IPS DF 6.9 (cell line): ENCODE results near the gene RYR3.
A peak's percentile ranks its signal among the peaks of the same experiment; 100 is the strongest.

ENCODE experiments used
- DNase-seq: peaks from one replicate; pipeline ENCODE4 v3.0.0-alpha.2; 2013; ENCODE audit warnings: low read depth, low spot score
- H3K27ac ChIP-seq: one replicate; pipeline ENCODE4 v1.5.1; 2013; ENCODE audit warnings: low read length, control low read depth
- H3K27me3 ChIP-seq: 2 replicates; pipeline ENCODE4 v1.6.1; 2013; ENCODE audit warnings: mild to moderate bottlenecking, low read length; ENCODE audit not compliant: control insufficient read depth, insufficient read depth
- H3K36me3 ChIP-seq: 2 replicates; pipeline ENCODE4 v1.6.1; 2013; ENCODE audit warnings: low read length; ENCODE audit not compliant: control insufficient read depth, insufficient read depth
- H3K4me1 ChIP-seq: 2 replicates; pipeline ENCODE4 v1.6.1; 2013; ENCODE audit warnings: low read length; ENCODE audit not compliant: control insufficient read depth, insufficient read depth
- H3K4me3 ChIP-seq: 2 replicates; pipeline ENCODE4 v1.5.1; 2013; ENCODE audit warnings: mild to moderate bottlenecking, low read length
- H3K9me3 ChIP-seq: 2 replicates; pipeline ENCODE4 v1.6.1; 2013; ENCODE audit warnings: low read length, inconsistent platforms; ENCODE audit not compliant: control insufficient read depth, insufficient read depth
- WGBS: extraction: QIAGEN DNeasy Blood & Tissue Kit; methylation state at CpG from one replicate; pipeline ENCODE4 v1.1.7; 2013; ENCODE audit warnings: mixed read lengths, missing lambda C conversion rate; ENCODE audit not compliant: insufficient read length, insufficient coverage; 5-methylcytosine and 5-hydroxymethylcytosine counted together

The RYR3 gene

GRCh38 chr15:33730815-33731214, 420.0 kb downstream of the RYR3 start:
- Histone ChIP-seq H3K9me3 (no peaks in the 10 kb centered on the region), H3K4me3 (no peak overlapping the region), H3K4me1 (no peaks in the 10 kb centered on the region), H3K27ac (no peak overlapping the region), H3K27me3 (no peaks in the 10 kb centered on the region), H3K36me3 (no peaks in the 10 kb centered on the region)
- DNase-seq, result no peak
- no CpG with 5 or more reads among the region's 4 CpGs for WGBS

- no peaks in the 10 kb centered on the region for H3K4me1 ChIP-seq
- no peak for DNase-seq
- no peak overlapping the region for H3K27ac ChIP-seq
- no peaks in the 10 kb centered on the region for H3K9me3 ChIP-seq
- H3K36me3 ChIP-seq, result no peaks in the 10 kb centered on the region
- no CpG with 5 or more reads among the region's 1 CpG for WGBS
- H3K4me3 ChIP-seq, result no peak overlapping the region
- no peaks in the 10 kb centered on the region for H3K27me3 ChIP-seq
Observed at GRCh38 chr15:33735143-33735542, 424.4 kb downstream of the RYR3 start.

DNA sequence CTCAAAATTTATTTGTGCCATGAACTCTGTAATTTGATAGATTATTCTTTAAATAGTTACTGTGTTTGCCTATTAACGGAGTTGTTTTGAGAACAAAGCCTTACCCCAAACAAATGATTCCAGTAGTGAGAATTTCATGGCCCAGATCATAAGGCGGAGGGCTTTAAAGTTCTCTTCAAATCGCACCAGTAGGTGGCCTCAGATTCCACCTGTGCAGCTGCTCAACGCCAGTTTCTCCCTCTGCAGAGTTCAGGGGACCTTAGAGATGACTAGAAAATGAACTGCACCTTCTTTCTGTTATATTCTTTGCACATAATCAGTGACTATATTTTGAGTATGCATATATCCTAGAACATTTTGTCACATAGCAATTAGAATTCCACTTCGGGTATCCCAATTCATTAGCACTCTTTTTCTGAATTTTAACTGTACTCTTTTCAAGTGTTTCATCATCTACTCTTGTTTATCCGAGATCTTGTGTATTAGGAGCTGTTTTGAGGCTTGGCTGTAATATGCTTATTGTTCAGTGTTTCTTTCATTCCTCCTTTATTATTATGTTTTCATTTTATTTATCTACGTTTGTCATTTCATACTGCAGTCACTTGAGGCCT, 425.0 kb downstream of the RYR3 start:
- DNase-seq, result no peak
- Histone ChIP-seq H3K27ac (no peak overlapping the region), H3K4me1 (no peaks in the 10 kb centered on the region), H3K27me3 (no peaks in the 10 kb centered on the region), H3K9me3 (no peaks in the 10 kb centered on the region), H3K36me3 (no peaks in the 10 kb centered on the region), H3K4me3 (no peak overlapping the region)
- WGBS, result no CpG with 5 or more reads among the region's 7 CpGs

DNA sequence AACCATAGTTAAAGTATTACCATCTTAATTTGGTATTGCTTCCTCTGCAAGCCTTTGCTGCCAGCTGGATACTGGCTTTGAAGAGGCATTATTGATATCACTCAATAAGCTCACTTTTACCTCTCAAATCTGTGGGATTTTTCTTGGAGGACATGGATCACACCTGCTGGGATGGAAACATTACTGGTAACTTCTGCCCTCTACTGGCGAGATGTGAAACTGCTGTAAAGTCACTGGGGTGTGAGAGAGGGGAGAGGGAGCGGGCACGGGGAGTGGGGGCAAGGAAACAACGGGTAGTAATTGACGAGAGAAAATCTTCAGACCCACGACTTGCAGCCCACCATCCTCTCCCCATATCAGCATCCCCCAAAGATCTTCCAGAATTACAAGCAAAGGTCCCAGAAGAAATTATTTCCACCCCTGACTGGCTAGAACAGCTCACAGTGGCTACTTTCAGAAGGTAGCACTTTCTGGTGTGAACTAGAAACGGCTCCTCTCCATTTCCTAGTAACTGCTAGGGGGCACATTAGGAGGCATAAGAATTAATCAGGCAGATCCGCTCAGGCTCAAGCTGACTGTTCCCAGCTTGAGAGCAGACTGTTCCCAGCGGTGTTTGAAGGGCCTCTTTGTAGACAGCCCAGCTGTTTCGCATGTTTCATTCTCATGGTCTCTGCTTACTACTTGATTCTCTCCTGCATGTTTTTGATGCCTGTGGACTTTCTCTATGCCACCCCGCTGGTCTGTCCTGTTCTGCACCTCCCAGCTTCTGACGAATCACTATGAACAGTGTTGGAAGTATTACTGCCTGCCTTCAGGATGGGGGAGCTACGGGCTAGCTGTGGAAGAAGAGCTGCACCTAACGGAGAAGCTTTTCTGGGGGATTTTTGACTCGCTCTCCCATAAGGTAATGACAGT, 427.2 kb downstream of the RYR3 start:
- Histone ChIP-seq H3K27me3 (no peaks in the 10 kb centered on the region), H3K9me3 (no peaks in the 10 kb centered on the region), H3K27ac (no peak overlapping the region), H3K36me3 (no peaks in the 10 kb centered on the region), H3K4me1 (no peaks in the 10 kb centered on the region), H3K4me3 (peak overlapping the region; percentile 29; the same call in 1 of the 2 replicates)
- no CpG with 5 or more reads among the region's 15 CpGs for WGBS
- peak; percentile 55 for DNase-seq

- no peaks in the 10 kb centered on the region for H3K4me1 ChIP-seq
- no CpG with 5 or more reads among the region's 6 CpGs for WGBS
- H3K27ac ChIP-seq, result no peak overlapping the region
- no peaks in the 10 kb centered on the region for H3K36me3 ChIP-seq
- no peaks in the 10 kb centered on the region for H3K27me3 ChIP-seq
- H3K9me3 ChIP-seq, result no peaks in the 10 kb centered on the region
- H3K4me3 ChIP-seq, result no peak overlapping the region
- DNase-seq, result no peak
Observed at GRCh38 chr15:33738941-33739664, 428.3 kb downstream of the RYR3 start.

GRCh38 chr15:33742306-33742705, 431.5 kb downstream of the RYR3 start:
- H3K27ac ChIP-seq, result no peak overlapping the region
- WGBS, result no CpG with 5 or more reads among the region's 3 CpGs
- no peaks in the 10 kb centered on the region for H3K4me1 ChIP-seq
- H3K9me3 ChIP-seq, result no peaks in the 10 kb centered on the region
- no peak overlapping the region for H3K4me3 ChIP-seq
- H3K27me3 ChIP-seq, result no peaks in the 10 kb centered on the region
- H3K36me3 ChIP-seq, result no peaks in the 10 kb centered on the region
- DNase-seq, result no peak

GRCh38 chr15:33742800-33743199, 432.0 kb downstream of the RYR3 start:
- no peak overlapping the region for H3K27ac ChIP-seq
- no peaks in the 10 kb centered on the region for H3K27me3 ChIP-seq
- H3K9me3 ChIP-seq, result no peaks in the 10 kb centered on the region
- WGBS, result no CpG with 5 or more reads among the region's 2 CpGs
- DNase-seq, result no peak
- H3K4me1 ChIP-seq, result no peaks in the 10 kb centered on the region
- no peak overlapping the region for H3K4me3 ChIP-seq
- no peaks in the 10 kb centered on the region for H3K36me3 ChIP-seq

DNA sequence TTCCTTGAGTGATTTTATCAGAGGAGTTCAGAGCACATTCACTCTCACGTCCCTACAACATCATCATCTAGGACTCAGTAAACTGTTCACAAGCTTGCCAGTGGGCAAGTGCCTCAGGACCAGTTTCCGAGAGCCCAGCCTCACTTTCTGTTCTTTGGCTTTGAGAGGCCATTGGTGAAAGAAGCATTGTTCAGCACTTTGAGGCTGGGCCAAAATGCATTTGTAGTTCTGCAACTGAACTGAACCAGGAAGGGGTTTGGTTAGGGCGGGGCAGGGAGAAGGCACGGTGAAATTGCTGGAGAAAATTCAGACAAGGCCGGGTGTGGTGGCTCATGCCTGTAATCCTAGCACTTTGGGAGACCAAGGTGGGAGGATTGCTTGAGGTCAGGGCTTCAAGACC, 435.4 kb downstream of the RYR3 start:
- WGBS, result no CpG with 5 or more reads among the region's 5 CpGs
- Histone ChIP-seq H3K4me1 (no peaks in the 10 kb centered on the region), H3K36me3 (no peaks in the 10 kb centered on the region)

GRCh38 chr15:33753012-33753411, 442.2 kb downstream of the RYR3 start:
- no peak overlapping the region for H3K27ac ChIP-seq
- H3K9me3 ChIP-seq, result no peaks in the 10 kb centered on the region
- no peak overlapping the region for H3K4me3 ChIP-seq
- WGBS, result no CpG with 5 or more reads among the region's 1 CpG
- no peaks in the 10 kb centered on the region for H3K27me3 ChIP-seq
- H3K36me3 ChIP-seq, result no peaks in the 10 kb centered on the region
- H3K4me1 ChIP-seq, result no peaks in the 10 kb centered on the region
- DNase-seq, result no peak

More for the DNA sequence above, 435.4 kb downstream of the RYR3 start:
- H3K4me3 ChIP-seq, result no peak overlapping the region
- H3K27me3 ChIP-seq, result no peaks in the 10 kb centered on the region
- no peak for DNase-seq
- no peaks in the 10 kb centered on the region for H3K9me3 ChIP-seq
- H3K27ac ChIP-seq, result no peak overlapping the region

DNA sequence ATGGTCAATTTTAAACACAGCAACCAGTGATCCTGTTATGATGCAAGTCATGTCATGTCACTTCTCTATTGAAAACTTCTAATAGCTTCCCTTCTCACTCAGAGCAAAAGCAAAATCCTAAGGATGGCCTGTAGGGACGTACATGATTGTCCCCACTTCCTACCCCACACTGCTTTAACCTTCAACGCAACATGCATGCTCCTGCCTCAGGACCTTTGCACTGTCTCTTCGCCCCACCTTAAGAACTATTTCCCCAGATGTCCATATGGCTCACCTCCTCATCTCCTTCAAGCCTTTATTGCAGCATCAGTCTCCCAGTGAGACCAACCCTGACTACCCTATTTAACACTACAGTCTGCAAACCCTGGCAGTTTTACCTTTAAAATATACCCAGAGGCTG, 443.5 kb downstream of the RYR3 start:
- WGBS, result no CpG with 5 or more reads among the region's 3 CpGs
- Histone ChIP-seq H3K36me3 (no peaks in the 10 kb centered on the region), H3K4me1 (no peaks in the 10 kb centered on the region), H3K27me3 (no peaks in the 10 kb centered on the region), H3K27ac (no peak overlapping the region), H3K9me3 (no peaks in the 10 kb centered on the region), H3K4me3 (no peak overlapping the region)
- DNase-seq, result no peak
